GM18519 (cell line): ENCODE measurements around the gene UTP4.
"Not testable (repeated sequence)": the region's sequence is repeated elsewhere in the genome, so short reads cannot be mapped to it uniquely, and the experiment has no call there.

Source experiments
- ATAC-seq: cut with Tn5 transposase; IDR thresholded peaks from one replicate; pipeline ENCODE4 v1.9.1; 2021; ENCODE audit warnings: mild to moderate bottlenecking, moderate library complexity; ENCODE audit not compliant: unreplicated experiment, low FRiP score

Gene UTP4

GRCh38 chr16:69109486-69110270 lies 22.8 kb upstream of the UTP4 start:
- ATAC-seq, result no peak

- no peak for ATAC-seq
Observed at GRCh38 chr16:69110406-69110805, 22.0 kb upstream of the UTP4 start.

DNA sequence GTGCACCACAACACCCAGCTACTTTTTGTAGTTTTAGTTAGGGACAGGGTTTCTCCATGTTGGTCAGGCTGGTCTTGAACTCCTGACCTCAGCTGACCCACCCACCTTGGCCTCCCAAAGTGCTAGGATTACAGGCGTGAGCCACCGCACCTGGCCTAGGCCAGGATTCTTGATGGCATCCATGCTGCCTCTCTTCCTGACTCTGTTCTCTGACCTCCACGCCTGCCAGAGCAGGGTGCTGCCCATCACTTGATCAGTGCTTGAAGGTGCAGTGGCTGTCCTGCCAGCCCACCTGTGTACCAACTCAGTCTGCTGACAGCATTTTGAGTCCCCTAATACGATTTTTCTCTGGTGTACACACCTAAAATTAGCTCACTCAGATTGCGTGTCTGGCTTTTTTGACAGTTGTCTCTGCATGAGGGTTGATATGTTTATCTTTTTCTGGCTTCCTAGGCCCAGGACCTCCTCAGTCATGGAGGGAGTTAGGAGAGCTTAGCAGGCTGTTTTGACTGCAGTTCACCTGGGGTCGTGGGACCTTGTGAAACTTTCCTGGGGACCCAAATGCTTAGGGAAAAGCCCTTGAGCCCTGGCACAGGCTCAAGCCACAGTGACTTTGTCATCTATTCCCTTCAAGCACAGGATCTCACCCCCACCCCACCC lies 21.1 kb upstream of the UTP4 start:
- ATAC-seq, result no peak

DNA sequence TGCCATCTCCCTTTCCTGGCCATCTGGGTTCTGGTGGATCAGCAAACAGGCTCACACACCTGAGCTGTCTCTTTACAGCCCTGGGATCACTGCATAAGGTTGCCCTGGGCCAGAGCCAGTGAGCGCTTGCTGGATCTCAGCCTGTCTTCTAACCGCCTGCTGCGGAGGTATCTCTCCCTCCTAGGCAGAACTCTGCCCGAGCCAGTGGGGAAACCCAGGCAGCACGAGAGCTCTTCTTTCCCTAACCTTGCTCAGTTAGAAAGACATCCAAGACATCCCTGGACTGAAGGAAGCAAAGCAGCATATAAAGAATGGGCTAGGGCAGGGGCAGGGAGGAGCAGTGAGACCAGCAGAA lies 20.6 kb upstream of the UTP4 start:
- ATAC-seq, result no peak

DNA sequence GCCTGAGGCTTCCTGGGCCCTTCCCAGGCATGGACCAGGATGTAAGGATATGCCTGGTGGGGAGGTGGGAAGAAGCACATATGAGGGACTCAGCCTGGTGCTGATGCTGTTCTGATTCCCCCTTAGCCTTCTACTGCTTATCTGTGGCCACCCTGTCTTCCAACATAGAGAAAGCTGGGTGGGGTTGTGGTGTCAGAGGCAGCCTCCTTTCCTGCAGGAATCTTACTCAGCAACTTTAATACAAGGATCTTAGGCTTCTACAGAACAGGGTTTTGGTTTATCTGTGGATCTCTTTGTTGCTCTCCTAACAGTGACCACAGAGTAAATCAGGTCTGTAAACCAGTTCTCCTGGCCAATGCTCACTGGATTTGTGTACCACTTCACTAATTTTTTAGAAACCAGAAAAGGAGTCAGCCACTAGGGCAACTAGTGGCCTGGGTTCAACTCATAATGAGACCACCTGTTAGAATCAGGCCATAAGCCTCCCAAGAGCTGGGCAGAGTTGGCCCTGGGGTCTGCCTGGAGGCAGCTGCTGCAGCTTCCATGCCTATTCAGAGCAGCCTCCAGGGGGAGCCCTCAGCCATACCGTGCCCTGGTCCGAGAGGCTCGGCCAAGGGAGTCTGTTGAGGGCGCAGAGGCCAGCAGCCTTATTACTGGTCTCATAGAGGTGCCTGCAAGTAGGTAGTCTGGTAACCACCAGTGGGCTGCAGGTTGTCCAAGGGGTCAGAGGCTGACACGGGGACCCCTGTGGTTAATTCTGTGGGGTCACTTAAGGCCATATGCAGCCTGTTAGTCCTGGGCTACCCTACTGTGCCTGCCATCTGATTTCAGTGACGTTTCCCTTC lies 19.9 kb upstream of the UTP4 start:
- no peak for ATAC-seq

- no peak for ATAC-seq
Observed at GRCh38 chr16:69113216-69113615, 19.2 kb upstream of the UTP4 start.

DNA sequence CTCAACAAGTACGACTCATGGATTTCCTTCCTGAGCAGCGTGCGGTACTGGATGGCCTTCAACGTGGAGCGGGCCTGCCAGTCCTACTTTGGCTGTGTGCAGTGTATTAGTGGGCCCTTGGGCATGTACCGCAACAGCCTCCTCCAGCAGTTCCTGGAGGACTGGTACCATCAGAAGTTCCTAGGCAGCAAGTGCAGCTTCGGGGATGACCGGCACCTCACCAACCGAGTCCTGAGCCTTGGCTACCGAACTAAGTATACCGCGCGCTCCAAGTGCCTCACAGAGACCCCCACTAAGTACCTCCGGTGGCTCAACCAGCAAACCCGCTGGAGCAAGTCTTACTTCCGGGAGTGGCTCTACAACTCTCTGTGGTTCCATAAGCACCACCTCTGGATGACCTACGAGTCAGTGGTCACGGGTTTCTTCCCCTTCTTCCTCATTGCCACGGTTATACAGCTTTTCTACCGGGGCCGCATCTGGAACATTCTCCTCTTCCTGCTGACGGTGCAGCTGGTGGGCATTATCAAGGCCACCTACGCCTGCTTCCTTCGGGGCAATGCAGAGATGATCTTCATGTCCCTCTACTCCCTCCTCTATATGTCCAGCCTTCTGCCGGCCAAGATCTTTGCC lies 18.0 kb upstream of the UTP4 start:
- ATAC-seq, result no peak

DNA sequence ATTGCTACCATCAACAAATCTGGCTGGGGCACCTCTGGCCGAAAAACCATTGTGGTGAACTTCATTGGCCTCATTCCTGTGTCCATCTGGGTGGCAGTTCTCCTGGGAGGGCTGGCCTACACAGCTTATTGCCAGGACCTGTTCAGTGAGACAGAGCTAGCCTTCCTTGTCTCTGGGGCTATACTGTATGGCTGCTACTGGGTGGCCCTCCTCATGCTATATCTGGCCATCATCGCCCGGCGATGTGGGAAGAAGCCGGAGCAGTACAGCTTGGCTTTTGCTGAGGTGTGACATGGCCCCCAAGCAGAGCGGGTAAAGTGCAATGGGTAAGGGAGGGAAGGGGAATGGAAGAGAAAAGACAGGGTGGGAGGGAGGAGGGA lies 17.5 kb upstream of the UTP4 start:
- no peak for ATAC-seq

DNA sequence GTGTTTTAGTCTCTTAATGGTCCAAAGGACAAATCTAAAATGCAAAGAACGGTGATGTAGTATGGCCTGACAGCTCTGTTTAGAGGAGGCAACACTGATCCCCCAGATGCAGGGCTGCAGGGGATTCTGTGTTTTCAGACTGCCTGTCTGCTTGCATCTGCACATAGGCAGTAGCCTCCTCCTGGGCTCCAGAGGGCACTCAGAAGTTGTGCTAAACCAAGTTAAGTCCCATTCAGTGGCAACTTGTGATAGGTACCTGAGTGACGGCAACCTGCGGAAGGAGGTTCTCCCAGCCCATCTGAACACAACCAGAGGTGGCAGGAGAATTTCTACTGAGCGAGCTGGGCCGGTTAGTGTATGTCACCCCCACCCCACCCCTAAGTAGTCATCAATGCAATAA lies 17.1 kb upstream of the UTP4 start:
- no peak for ATAC-seq

DNA sequence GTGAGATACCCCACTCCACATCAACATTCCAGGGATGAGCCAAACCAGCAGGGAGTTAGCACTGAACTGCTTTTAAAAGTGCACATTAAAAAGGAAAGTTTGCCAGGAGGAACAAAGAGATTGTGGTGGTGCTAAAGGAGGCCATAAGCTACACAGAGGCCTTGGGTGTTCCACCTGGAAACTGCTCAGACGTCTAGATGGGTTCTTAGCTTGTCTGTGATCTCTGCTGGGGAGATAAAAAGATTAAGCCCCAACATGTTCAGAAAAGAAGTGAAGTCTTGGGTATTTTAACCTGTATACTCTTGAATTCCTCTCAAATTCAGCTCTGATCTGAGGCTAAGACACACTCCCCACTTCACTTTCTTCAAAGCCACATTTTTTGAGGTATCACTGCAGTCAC lies 16.6 kb upstream of the UTP4 start:
- ATAC-seq, result no peak

- no peak for ATAC-seq
Observed at GRCh38 chr16:69116256-69116875, 16.1 kb upstream of the UTP4 start.

DNA sequence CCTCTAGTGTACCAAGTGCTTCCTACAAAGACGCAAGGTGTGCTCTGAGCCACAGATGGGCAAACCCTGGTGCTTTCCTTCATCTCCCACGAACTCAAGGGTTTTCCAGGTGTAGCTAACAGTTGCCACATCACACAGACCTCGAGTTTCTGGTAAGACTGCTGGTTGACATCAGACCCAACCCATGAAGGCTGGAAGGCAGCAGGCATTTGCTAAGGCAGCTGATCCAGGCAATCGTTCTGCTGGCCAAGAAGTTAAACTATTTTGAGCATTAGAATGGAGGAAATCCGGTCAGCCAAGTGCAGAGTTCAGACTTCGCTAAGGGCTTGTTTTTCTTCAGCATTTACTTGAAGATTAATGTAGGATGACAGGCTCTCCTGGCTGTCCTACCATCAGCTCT lies 15.5 kb upstream of the UTP4 start:
- ATAC-seq, result no peak

- no peak for ATAC-seq
Observed at GRCh38 chr16:69118468-69118867, 14.0 kb upstream of the UTP4 start.

DNA sequence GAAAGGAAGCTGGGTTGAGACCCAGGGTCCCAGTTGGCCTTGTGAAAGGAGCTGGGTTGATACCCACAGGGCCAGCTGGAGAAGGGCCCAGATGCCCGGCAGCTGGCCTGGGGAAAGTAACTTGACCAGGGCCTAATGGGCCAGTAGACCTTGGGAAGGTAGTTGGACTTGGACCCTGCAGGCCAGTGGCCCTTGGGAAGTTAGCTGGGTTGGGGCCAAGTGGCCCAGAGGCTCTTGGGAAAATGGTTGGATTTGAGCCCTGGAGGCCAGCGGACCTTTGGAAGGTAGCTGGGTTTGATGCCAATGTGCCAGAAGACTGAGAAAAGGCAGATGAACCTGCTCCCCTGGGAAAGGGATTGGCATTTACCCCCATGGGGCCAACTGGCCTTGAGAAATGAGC lies 13.5 kb upstream of the UTP4 start:
- no peak for ATAC-seq

GRCh38 chr16:69119536-69119935 lies 12.9 kb upstream of the UTP4 start:
- ATAC-seq, result no peak

- ATAC-seq, result no peak
Observed at GRCh38 chr16:69120096-69120664, 12.3 kb upstream of the UTP4 start.

DNA sequence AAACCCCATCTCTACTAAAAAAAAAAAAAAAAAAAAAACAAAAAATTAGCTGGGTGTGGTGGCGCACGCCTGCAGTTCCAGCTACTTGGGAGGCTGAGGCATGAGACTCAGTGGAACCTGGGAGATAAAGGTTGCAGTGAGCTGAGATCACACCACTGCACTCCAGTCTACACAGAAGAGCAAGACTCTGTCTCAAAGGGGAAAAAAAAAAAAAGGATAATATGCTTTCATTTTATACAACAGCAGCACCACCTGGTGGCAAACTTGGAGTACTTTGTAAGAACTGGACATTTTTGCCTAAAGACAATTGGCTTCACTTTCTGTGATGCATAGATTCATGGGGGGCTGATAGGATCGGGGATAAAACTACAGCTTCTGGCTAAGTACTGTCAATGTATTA lies 8.5 kb upstream of the UTP4 start:
- no peak for ATAC-seq

DNA sequence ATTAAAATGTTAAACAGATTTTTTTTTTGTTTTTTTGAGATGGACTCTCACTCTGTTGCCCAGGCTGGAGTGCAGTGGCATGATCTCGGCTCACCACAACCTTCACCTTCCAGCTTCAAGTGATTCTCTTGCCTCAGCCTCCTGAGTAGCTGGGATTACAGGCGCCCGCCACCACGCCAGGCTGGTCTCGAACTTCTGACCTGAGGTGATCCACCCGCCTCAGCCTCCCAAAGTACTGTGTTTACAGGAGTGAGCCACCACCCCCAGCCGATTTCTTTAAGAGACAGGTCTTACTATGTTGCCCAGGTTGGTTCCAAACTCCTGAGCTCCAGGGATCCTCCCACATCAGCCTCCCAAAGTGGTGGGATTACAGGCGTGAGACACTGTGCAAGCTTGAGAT lies 8.0 kb upstream of the UTP4 start:
- not testable (repeated sequence) for ATAC-seq

GRCh38 chr16:69124961-69125360 lies 7.5 kb upstream of the UTP4 start:
- not testable (repeated sequence) for ATAC-seq

DNA sequence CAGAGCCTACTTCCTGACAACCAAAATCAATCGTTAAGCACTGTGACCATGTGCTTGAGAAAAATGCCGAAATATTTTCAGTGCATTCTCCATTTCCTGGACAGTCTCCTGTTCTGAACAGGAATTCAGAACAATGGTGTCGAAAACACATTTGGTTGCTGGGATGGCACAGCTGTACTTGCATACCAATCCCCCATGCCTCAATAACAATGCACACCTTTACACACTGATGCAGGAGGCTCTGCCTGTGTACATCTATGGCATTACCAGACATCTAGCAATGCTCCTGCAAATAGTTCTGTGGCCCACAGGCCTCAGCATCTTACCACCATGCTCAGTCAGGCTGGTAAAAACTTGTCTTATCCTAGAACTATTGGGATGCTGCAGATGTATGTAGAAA lies 6.2 kb upstream of the UTP4 start:
- no peak for ATAC-seq
